NCI-H2029 treated with DMSO at 0.1 percent for 48 hours (cell line): ENCODE measurements around the gene HABP4.

Experiments used
- DNase-seq: peaks from one replicate; lab custom pipeline; 2025; lab: John Stamatoyannopoulos, UW

Gene HABP4

DNA sequence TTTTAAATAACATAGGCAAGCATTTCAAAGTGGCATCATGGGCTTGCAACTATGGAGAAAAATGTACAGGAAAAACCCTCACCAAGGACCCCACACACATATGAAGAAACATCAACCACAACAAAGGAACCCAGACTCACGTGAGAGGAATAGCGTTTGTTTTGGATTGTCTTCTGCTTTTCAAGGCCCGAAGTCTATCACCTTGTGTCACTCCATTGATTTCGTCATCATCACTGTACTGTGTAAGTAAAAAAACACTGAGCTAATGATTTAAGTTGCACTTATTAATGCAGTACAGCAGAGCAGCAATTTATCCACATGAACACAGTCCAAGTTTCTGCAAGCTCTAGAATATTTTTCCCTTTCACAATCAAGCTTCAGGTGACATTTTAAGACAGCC, 72.4 kb downstream of the HABP4 start:
- no peak for DNase-seq

DNA sequence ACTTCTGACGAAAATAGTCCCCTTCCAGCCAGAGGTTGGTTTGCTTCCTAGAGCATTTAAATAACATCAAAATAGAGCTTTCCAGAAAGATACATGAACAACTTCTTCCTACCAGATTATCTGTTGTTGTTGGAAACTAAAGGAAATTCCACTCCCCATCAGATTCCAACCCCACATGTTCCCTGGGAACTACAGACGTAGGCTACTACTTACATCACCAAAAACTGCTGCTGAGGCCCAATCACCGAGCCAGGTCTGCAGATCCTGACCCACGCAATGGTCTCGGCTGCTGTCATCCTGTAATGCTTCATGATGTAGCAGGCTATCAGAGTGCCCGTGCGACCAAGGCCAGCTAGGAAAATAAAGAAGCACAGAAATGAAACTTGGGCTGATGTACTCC, 73.4 kb downstream of the HABP4 start:
- DNase-seq, result no peak

- no peak for DNase-seq
Observed at GRCh38 chr9:96524045-96524444, 74.1 kb downstream of the HABP4 start.

DNA sequence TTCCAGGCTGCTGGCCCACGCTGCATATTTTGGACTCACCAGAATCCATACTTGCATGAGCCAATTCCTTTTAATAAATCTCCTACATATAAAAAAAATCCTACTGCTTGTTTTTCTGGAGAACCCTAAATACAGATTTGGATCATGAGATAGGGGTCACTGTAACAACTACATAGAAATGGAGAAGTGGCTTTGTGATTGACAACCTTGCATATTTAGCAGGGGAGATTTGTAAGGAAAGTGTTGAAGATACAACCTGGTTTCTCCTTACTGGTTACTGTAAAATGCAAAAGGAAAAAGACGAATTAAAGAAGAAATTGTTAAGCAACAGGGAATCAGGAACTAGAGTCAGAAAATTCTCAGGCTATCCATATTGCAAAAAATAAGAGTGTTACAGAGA, 74.8 kb downstream of the HABP4 start:
- DNase-seq, result no peak

DNA sequence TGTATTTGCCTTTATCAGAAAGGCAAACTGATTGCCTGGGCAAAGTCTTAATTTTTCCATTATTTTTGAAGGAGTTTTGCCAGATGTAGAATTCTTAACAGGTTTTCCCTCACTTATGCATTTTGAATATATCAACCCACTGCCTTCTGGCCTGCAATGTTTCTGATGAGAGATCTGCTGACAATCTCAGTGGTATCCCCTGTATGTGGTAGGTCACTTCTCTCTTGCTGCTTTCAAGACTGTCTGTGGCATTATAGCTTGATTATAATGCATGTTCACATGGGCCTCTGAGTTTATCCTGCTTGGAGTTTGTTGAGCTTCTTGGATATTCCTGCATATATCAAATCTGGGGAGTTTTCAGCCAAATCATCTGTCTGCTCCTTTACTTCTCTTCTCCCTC, 82.2 kb downstream of the HABP4 start:
- no peak for DNase-seq

- DNase-seq, result no peak
Observed at GRCh38 chr9:96540106-96540505, 90.1 kb downstream of the HABP4 start.
